Hippocampal formation (tissue), 2 donors: ENCODE data around the gene DNAJB2.
A peak's percentile ranks its signal among the peaks of the same experiment; 100 is the strongest.

Experiments
- DNase-seq, 2 donors: peaks; one replicate each; lab custom pipeline; 2025; lab: John Stamatoyannopoulos, UW

Gene DNAJB2

DNA sequence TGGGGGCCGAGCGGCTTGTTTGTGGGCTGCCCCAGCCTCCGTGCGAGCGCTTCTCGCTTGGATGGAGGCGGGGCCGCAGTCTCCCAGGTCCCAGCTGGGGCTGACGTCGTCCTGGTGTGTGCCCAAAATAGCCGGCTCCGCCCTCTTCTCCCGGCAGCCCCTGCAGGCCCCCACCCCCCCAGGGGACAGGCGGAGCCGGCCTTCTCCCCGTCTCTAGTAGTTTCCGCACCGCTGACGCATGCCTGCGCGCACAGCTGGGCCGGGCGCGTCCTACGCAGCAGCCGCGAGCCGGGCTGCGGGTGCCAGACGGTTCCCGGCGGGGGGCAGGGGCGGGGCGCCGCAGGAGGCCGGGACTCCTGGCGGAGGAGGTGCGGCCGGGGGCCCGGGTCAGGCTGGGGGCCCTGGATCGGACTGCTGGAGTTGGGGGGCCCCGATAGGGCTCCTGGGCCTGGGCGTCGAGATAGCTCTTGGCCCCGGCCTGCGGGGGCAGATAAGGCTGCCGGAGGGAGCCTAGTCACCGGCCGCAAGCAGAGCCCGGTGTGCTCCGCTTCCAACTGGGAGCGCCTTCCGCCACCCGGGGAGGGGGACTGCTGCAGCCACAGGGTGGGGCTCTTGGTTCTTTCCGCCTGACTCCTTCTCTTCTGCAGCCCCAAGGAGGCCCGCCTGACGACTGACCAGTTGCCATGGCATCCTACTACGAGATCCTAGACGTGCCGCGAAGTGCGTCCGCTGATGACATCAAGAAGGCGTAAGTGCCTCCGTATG is at the start of gene DNAJB2:
Gene DNAJB2, plus strand, starts transcription at position 216 of the 765 bp plus-strand sequence. Its CDS starts 468 bp downstream, at position 684.
- peak; percentile 96 to 98 for DNase-seq

DNA sequence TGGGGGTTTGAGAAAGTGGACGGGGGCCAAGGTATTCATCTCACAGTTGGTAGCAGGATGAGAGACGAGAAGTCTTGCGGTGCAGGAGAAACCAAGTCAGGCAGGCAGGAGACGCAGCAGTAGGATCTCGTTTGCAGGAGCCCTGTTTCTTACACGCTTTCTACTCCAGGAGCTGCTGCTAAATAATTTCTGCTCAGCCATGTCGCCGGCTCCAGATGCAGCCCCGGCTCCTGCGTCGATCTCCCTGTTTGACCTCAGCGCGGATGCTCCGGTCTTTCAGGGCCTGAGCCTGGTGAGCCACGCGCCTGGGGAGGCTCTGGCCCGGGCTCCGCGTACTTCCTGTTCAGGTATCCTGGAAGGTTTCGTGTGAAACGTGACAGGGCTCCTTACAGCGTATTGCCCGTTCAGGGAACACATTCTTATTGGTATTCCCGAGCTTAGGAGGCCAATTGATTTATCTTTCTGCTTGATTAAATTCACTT is 49.1 kb upstream of the DNAJB2 start:
- no peak for DNase-seq

DNA sequence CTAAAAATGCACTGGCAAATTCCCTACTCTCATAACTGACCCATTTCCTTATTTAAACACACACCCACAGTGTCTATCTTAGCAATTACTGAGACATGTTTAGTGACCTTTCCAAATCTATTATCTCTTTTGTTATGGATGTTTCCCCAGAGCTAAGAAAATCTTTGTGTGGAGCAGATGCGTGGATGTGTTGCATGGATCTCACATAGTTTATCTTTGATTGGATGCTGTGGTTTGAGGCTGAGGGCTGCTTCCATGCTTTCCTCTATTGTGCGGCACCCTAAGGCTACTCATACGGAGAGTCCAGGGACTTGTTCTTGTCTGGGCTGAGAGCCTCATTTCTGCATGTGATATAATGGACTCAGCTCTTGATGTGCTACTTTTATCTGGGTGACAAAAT is 44.8 kb upstream of the DNAJB2 start:
- no peak for DNase-seq

DNA sequence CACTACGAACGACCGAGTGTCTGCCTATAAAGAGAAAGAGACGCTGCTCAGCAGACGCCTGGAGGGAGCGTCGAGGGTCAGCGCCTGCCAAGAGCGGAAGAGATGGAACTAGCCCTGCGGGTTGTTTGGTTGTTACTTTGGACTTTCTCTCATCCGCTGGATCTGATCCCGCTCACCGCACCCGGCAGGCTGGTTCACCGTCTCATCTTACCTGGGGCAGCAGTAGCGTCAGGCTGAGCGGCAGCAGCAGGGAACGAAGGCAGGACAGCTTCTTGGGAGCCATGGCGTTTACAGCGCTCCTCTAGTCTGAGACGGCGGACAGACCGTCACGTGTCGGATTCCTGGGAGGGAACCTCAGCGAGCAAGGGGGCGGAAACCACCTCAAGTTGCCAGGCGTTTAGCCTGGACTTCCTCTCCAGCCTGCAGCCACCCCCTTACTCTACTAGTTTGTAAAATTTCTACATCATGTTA is 35.8 kb upstream of the DNAJB2 start:
- DNase-seq = no peak

DNA sequence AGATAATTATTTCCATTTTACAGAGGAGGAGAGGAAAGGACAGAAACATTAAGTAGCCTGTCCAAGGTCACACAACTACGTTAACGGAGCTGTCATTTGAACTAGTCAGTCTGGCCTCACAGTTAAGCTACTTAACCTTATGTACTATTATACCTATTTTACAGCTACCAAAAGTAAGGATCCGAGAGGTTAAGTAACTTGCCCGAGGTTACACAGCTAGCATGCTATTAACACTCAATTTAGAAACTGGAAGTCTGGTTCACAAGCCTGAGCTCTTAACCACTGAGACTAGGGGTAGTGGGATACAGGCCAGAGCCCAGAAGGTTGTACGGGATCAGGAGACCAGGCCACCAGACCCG is 34.4 kb upstream of the DNAJB2 start:
- no peak for DNase-seq

DNA sequence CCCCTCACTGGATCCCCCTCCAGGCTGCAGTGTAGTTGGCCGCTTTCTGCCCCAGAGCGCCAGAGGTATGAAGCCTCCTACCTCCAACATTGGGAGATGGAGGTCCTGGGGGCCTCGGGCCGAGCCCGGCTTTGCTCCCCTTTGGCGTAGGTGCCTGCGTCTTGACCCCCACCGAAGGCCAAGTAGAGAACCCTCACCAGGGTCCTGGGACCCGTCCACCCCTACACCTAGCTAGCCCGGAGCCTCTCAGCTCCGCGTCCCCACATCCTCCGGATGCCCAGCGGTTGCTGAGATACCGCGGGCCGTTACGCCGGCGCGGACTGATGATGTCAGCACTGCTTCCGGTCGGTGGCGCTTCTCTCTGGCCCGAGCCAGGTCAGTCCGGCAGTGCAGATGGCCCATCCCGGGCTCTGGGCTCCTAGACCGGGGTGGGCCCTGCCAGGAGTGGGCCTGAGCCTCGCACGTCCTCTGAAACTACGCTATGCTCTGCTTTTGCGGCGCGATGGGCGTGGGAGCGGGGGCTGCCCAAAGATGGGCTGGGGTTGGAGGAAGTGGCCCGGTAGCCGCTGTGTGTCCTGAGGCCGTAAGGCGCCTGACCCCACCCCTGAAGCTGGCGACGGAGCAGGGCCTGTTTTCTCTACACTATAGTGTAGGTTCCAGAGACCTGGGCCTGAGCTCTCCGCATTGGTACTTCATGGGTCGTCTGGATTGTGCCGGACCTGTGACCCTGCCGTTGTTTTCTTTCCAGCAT is 33.8 kb upstream of the DNAJB2 start, which contains the start of the genes GLB1L and STK16:
Gene GLB1L, minus strand, starts transcription at position 297 of the 751 bp plus-strand sequence. CDS start 1,871 bp downstream, outside the sequence.
Gene STK16, plus strand, starts transcription at position 332 of the 751 bp plus-strand sequence. CDS start 521 bp downstream, outside the sequence.
- DNase-seq = peak; percentile 80 to 90

DNA sequence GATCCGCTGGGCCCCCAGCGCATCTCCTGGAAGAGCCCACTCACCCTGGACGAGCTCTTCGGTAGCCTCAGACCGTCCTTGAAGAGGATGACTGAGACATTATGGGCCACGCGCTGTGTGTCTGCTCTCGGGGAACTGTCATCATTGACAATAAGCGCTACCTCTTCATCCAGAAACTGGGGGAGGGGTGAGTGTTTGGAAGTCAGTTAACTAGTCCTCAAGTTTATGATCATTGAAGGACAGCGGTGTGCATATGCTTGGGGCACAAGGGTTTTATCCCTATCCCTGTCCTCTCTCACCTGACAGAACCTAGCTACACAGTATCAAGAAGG is 33.3 kb upstream of the DNAJB2 start:
- no peak for DNase-seq

DNA sequence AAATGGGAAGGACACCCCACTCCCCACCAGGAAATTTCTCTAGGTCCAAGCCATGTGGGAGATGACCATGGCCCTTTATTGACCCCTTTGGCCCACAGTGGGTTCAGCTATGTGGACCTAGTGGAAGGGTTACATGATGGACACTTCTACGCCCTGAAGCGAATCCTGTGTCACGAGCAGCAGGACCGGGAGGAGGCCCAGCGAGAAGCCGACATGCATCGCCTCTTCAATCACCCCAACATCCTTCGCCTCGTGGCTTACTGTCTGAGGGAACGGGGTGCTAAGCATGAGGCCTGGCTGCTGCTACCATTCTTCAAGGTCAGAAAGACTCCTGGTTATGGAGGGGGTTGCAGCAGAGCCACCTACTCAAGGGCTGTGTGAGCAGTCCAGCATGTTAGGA is 32.6 kb upstream of the DNAJB2 start:
- no peak for DNase-seq

DNA sequence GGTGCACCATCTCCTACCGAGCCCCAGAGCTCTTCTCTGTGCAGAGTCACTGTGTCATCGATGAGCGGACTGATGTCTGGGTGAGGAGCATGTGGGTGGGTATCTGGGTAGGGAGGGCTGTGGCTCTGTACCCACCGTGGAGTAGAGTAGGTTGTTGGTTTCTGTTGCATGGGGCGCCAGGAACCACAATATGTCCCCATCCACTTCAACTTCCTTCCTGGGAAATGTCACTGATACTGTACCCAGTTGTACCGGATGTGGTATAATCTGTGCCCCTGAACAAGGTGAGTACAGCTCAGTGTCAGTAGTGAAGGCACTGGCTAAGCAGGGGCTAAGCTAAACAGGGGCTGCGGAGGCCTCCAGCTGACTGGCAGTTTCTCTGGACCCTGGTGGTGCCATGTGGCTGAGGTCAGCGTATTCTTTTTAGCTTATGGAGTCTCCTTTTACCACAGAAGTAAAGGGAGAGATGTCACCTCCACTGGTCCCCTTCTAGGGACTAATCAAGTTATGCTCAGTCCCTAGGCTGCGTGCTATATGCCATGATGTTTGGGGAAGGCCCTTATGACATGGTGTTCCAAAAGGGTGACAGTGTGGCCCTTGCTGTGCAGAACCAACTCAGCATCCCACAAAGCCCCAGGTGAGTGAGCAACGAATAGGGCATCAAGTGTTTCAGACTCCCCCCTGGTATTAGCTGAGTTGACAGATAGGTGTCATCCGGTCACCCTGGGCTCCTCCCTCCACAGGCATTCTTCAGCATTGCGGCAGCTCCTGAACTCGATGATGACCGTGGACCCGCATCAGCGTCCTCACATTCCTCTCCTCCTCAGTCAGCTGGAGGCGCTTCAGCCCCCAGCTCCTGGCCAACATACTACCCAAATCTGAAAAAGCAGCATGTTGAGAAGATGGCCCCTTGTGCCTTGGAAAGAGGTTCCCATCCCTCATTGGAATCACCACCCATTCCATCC is 31.2 kb upstream of the DNAJB2 start:
- DNase-seq = no peak

DNA sequence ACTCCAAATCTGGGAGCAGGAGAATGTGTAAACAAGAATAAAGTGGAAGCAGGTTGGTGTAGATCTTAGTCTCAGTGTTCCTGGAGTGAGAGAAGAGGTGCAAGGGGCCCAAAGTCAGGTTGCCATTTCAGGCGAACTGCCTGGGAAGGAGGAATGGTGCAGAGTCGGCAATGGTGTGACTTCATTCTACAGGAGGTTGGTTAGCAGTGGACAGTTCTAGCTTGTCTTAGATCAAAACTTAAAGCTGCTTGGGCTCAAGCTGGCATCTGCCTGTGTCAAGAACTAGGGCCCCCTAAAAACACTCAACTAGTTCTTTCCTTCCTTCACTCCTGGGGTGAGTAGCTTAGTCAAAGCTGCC is 30.3 kb upstream of the DNAJB2 start:
- DNase-seq = no peak

DNA sequence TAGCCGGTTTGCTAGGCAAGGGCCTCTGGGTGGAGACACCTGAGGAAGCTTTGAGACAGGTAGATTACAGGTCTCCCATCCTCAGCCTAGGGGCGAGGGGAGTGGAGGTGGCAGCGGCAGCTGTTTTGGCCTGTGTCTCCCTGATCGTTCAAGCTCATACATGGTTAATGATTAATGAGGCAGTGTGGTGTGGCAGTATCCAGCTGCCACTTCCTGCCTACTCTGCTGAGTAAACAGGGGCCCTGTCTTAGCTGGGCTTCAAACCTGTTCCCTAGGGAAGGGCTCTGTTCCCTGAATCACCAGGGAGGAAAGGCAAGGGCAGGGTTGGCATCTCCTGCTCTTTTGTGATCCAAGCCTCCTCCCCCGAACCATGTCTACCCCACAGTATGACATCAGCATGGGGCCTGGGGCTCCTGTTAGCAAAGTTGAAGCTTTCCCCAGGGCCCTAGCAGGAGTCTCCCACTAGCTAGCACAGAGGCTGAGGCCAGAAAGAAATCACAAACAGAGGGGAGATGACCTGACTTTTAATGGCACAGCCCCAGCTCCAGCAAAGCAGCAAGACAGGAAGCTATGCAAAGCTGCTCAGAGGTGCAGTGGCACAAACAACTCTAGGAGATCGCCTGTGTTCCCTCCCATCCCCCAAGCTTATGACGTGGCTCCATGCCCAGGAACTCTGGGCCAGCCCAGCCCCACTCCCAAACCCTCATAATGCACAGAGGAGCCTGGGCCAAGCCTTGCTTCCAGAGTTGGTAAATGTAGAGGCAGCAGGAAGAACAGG is 29.8 kb upstream of the DNAJB2 start:
- DNase-seq = peak; percentile 53 to 67

DNA sequence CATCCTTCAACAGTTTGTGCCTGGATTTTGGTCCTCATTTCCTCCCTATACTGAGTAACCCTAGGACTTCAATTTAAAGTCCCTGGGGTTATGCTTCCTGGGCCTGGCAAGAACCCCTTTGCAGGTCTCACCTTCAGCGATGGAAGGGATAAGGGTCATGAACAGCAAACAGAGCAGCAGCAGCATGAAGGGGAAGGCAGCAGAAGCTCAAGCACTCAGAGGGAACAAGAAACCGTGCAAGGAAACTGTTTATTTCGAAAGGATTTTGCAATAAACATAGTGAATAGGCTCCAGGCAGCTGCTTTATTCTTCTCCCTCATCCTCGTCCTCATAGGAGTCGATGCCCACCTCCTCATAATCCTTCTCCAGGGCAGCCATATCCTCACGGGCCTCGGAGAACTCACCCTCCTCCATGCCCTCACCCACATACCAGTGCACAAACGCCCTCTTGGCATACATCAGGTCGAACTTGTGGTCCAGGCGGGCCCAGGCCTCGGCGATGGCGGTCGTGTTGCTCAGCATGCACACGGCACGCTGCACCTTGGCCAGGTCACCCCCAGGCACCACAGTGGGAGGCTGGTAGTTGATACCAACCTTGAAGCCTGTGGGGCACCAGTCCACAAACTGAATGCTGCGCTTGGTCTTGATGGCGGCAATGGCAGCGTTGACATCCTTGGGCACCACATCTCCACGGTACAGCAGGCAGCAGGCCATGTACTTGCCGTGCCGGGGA is 29.0 kb upstream of the DNAJB2 start:
- no peak for DNase-seq

DNA sequence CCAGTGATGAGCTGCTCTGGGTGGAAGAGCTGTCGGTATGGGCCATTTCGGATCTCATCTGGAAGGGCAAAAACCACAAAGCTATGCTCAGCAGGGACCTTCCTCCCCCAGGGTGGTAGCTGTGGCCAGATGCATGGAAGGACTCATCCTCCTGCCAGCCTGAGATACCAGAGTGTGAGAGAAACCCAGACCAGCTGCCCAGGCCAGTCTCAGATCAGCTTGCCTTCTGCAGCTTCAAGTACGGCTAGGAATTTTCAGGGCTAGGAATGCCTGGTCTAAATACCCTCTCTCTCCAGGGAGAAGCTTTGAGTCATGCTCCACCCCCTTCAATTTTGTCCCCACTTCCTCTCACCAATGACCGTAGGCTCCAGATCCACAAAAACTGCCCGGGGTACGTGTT is 27.5 kb upstream of the DNAJB2 start:
- no peak for DNase-seq

DNA sequence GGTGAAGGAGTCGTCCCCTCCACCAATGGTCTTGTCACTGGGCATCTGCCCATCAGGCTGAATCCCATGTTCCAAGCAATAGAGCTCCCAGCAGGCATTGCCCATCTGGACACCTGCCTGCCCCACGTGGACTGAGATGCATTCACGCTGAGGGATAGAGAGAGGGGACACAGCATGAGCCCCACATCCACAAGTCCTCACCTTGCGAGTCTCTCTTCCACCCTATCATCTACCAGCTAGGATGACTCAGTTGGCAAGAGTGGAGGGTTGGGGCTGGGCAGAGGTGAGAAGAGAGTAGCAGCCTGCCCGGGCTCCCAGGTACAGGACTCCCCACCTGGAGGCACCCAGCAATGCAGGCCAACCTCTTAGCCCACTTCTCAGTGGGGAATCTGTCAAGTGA is 27.1 kb upstream of the DNAJB2 start:
- no peak for DNase-seq

DNA sequence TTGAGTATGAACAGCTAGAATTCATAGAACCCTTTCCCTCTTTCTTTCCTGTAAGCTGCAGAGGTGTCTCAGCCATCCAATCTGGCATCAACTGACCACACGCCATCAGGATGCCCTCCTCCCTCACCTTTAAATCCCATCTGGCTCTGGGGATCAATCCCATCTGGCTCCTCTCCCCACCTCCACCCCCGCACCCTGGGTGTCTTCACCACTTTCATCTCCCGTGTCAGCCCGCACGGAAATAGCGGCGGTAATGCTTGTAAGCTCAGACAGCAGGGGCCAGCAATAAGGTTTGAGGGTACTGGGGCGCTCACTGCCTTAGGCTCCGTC is 26.6 kb upstream of the DNAJB2 start:
- DNase-seq = no peak

DNA sequence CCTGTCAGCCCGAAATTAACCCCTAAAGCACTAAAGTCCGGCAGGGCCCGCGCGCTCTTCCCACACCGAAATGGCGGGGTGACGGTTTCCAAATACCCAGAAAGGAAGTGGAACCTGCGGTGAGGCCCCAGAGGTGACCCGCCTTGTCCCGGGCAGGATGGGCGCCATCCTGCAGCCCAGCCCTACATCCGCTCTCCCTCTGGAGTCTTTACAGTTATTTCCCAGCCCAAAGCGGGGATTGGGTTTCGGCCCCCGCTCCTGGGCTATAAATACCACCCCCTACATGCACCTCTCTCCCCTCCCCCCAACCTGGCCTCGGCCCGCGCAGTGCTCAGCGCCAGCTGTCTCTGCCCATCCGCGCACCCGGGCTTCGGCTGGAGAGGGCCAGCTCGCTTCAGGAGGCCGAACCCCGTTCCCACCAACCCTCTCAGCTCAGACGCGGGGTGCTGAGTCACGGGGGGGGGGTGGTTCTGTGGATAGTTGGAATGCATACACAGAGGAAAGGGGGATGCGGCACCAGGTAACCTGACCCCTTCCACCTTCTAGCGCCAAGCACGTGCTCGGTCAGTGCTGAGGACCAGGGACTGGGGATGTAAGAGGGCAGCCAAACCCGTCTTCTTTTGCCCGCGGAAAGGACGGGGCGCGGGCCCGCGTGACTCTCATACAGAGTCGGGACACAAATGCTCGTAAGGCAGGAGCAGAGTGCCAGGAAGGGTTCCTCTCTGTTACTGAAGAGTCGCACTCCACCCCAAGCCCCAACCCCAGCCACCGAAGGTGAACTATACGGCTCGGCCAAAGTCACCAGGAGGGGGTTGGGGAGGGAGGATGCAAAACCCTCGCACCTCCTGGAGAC is 26.0 kb upstream of the DNAJB2 start, which contains the start of gene TUBA4B:
Gene TUBA4B, plus strand, starts transcription at position 344 of the 853 bp plus-strand sequence. Its CDS starts 165 bp downstream, at position 509.
- no peak for DNase-seq

DNA sequence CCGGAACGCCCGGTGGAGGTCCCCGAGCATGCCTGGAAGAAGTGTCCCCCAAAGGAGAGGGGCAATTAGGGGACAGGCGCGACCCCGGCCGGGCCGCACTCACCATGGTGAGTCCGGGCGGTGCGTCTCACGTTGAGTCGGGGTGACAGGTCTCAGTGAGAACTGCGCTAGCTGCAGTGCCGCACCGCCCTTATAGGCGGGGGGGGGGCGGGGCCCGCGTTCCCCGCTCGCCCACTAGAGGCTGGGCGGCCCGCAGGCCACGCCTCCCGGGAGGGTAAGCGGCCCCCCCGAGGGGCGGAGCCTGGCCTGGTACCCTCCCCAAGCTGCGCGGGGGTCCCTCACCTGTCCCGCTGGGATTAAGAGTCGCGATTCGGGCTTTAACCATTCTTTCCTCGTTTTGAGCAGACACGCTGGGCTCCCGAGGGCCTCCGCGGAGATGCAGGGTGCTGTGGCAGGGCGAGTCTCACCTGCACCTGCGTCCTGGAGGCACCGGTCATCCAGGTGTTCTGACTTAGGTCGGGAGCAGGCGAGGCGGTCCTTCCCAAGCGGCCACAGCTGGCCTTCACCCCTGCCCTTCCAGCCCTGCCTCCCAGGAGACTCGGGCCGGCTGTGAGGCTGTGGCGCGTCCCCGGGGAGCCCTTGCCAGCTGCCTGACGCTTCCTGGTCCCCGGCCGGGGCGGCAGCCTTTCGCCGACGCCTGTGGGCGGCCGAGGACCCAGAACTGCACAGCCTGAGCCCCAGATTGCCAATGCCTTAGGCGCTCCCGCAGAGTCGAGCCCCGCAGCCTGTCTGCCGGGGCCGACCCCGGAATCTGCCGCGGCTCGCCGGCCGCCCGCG is 25.2 kb upstream of the DNAJB2 start, which contains the start of gene TUBA4A:
Gene TUBA4A, minus strand, starts transcription at position 166 of the 837 bp plus-strand sequence. Its CDS starts 60 bp downstream, at position 106.
- peak; percentile 71 to 72 for DNase-seq

DNA sequence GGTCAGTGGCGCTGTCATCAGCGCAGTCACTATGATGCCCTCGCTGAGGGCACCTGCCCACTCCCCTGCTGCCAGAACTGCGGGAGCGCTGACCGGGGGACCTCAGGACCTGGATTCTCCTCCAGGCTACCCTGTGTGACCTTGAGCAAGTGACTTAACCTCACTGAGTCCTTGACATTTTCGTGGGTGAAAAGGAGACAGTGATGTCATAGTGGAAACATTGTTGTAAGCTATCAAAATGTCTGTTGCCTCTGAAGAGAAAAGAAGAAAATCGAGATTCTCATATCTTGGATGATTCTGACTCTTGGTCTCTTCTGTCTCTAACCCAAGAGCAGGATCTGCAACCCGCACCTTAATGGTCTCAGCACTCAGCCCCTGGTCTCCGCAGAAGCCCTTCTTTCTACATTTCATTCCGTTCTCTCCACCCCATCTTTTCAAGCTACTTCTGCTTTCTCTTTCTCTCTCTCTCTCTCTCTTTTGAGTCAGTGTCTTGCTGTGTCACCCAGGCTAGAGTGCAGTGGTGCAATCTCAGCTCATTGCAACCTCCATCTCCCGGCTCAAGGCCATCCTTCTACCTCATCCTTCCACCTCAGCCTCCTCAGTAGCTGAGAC is 24.5 kb upstream of the DNAJB2 start:
- DNase-seq = no peak
